WTC11 (cell line): ENCODE data around the gene ARHGAP25.

Experiments
- CTCF ChIP-seq: fragments of 200-600 bp; IDR thresholded peaks from 2 replicates; pipeline ENCODE4 v1.8.0; 2022; ENCODE audit warnings: antibody characterized with exemption
- ETV6 ChIP-seq: sonication (generic); formaldehyde crosslinking; IDR thresholded peaks from 2 replicates; pipeline ENCODE4 v1.8.1; 2022; ENCODE audit warnings: mild to moderate bottlenecking, missing genetic modification reagents
- HMGXB4 ChIP-seq: sonication (generic); formaldehyde crosslinking; IDR thresholded peaks from 2 replicates; pipeline ENCODE4 v1.8.1; 2023; ENCODE audit warnings: mild to moderate bottlenecking, moderate library complexity, missing genetic modification reagents

GRCh38 chr2:68737711-68738110 is 3.1 kb downstream of the ARHGAP25 start:
- TF ChIP-seq CTCF: no peak
- TF ChIP-seq HMGXB4: no peak
- no peak for TF ChIP-seq ETV6 (CRISPR knock-in tag)
